Cardiac septum (tissue), 1 donor: Measurements from ENCODE around the gene SLC6A1. TPM values are rescaled to one million over a fixed set of nuclear protein-coding genes. Genes with fewer than 3 reads are reported as not detected.

Experiments
- DNase-seq: peaks from one replicate; pipeline ENCODE4 v3.0.0-alpha.2; 2020; ENCODE audit warnings: low spot score
- intact Hi-C: fragments of 100-400 bp; cut with DNase I; formaldehyde crosslinking; loops from one replicate; pipeline ENCODE4 v1.14.0; 2022
- long read RNA-seq: library from polyadenylated mRNA; unstranded; transcript quantifications from one replicate; pipeline ENCODE4 v2.0.0, GENCODE V29; 2021
- total RNA-seq: library from RNA; stranded (reverse); fragmentation: NEBNext Ultra II Directional; extraction: Animal tissue kit (Norgen Biotek cat#: 25700); gene quantifications from one replicate; pipeline ENCODE4 v1.2.1, GENCODE V29; 2021
- donor health status: DM: no; HTN: no; CAD: no.

Gene SLC6A1
- 2.1 TPM for total RNA-seq
- long read RNA-seq, partial matches to known transcripts = 3 of 5 reads
- long read RNA-seq, other reads (novel, unspliced or antisense) = 1 of 5 reads

- DNase-seq = no peak
- intact Hi-C loops = no loop called here
Measured at GRCh38 chr3:10992017-10992942, at the start of gene SLC6A1. Gene SLC6A1, plus strand, starts transcription at chr3:10992748. Its CDS starts 24,464 bp downstream, at chr3:11017212.

- intact Hi-C loops = loop anchor here (1.0 to 5.0 kb wide), 4 partner anchors 37 to 392 kb away; no protein-coding TSS in a partner anchor
- DNase-seq = no peak
Measured at GRCh38 chr3:10944866-10945265, 47.7 kb upstream of the SLC6A1 start.

GRCh38 chr3:10945683-10946287 is 46.8 kb upstream of the SLC6A1 start:
- intact Hi-C loops = loop anchor here (5.0 kb wide), 3 partner anchors 37 to 392 kb away; no protein-coding TSS in a partner anchor
- DNase-seq = peak; percentile 85

GRCh38 chr3:10946526-10946925 is 46.0 kb upstream of the SLC6A1 start:
- DNase-seq = peak; percentile 39
- intact Hi-C loops = loop anchor here (5.0 kb wide), 3 partner anchors 36 to 391 kb away; no protein-coding TSS in a partner anchor

- no peak for DNase-seq
- intact Hi-C loops = loop anchor here (5.0 kb wide), 3 partner anchors 34 to 389 kb away; no protein-coding TSS in a partner anchor
Measured at GRCh38 chr3:10948326-10948725, 44.2 kb upstream of the SLC6A1 start.

GRCh38 chr3:10949197-10949596 is 43.4 kb upstream of the SLC6A1 start:
- intact Hi-C loops = loop anchor here (5.0 kb wide), 3 partner anchors 33 to 388 kb away; no protein-coding TSS in a partner anchor
- DNase-seq = no peak

- intact Hi-C loops = no loop called here
- no peak for DNase-seq
Measured at GRCh38 chr3:10950476-10951294, 41.9 kb upstream of the SLC6A1 start.

GRCh38 chr3:10951295-10951926 is 41.1 kb upstream of the SLC6A1 start:
- intact Hi-C loops = no loop called here
- no peak for DNase-seq

GRCh38 chr3:10952525-10952924 is 40.0 kb upstream of the SLC6A1 start:
- no peak for DNase-seq
- intact Hi-C loops = no loop called here

- no peak for DNase-seq
- intact Hi-C loops = no loop called here
Measured at GRCh38 chr3:10954740-10955139, 37.8 kb upstream of the SLC6A1 start.

GRCh38 chr3:10955711-10956453 is 36.7 kb upstream of the SLC6A1 start:
- intact Hi-C loops = no loop called here

GRCh38 chr3:10956531-10956930 is 36.0 kb upstream of the SLC6A1 start:
- DNase-seq = no peak
- intact Hi-C loops = no loop called here

More at GRCh38 chr3:10955711-10956453, 36.7 kb upstream of the SLC6A1 start:
- no peak for DNase-seq

- DNase-seq = no peak
- intact Hi-C loops = no loop called here
Measured at GRCh38 chr3:10956986-10957385, 35.6 kb upstream of the SLC6A1 start.

GRCh38 chr3:10957976-10958749 is 34.4 kb upstream of the SLC6A1 start:
- no peak for DNase-seq
- intact Hi-C loops = no loop called here

- no peak for DNase-seq
- intact Hi-C loops = no loop called here
Measured at GRCh38 chr3:10960255-10960654, 32.3 kb upstream of the SLC6A1 start.

GRCh38 chr3:10961921-10962320 is 30.6 kb upstream of the SLC6A1 start:
- intact Hi-C loops = no loop called here
- DNase-seq = no peak

- intact Hi-C loops = no loop called here
- no peak for DNase-seq
Measured at GRCh38 chr3:10962481-10963036, 30.0 kb upstream of the SLC6A1 start.
